Gastroesophageal sphincter (tissue), 3 donors: ENCODE results near the gene CEL.

Source experiments
- EP300 ChIP-seq: sonication (generic); formaldehyde crosslinking; IDR thresholded peaks from one replicate; pipeline ENCODE4 v1.6.1; 2017; ENCODE audit warnings: antibody characterized with exemption, mild to moderate bottlenecking
- POLR2A ChIP-seq, 2 donors: fragments of 450-650 bp; IDR thresholded peaks; one replicate each; pipeline ENCODE4 v1.6.1; 2017; ENCODE audit warnings: antibody characterized with exemption in 2 of 2, mild to moderate bottlenecking in 2 of 2, moderate library complexity in 1 of 2
- TF ChIP-seq, protein P1 (sequence below), 4 experiments: fragments of 200-600 bp in 2 of 4; fragments of 450-650 bp in 2 of 4; sonication (generic) in 1 of 4; IDR thresholded peaks; one replicate each; pipeline ENCODE4 v1.5.1; 2017 to 2019; ENCODE audit warnings: antibody characterized with exemption in 4 of 4, mild to moderate bottlenecking in 2 of 4, moderate library complexity in 2 of 4

DNA sequence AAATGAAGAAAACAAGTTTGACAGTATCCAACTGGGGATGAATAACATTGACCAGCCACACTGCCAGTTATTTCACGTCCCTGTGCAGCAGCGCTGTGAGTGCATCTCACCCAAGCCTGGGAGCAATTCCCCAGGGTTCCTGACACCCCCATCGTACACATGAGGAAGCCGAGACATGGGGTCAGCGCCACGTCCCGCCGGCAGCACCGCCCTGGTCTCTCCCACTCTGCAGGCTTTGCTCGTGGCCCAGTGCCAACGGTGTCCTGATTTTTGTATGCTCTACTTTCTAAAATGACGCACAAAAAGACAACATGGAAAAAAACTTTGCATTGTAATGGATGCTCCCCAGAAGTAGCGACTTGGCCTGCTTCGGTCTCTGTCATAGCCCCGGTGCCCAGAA is 16.6 kb upstream of the CEL start:
- TF ChIP-seq, protein P1, sequence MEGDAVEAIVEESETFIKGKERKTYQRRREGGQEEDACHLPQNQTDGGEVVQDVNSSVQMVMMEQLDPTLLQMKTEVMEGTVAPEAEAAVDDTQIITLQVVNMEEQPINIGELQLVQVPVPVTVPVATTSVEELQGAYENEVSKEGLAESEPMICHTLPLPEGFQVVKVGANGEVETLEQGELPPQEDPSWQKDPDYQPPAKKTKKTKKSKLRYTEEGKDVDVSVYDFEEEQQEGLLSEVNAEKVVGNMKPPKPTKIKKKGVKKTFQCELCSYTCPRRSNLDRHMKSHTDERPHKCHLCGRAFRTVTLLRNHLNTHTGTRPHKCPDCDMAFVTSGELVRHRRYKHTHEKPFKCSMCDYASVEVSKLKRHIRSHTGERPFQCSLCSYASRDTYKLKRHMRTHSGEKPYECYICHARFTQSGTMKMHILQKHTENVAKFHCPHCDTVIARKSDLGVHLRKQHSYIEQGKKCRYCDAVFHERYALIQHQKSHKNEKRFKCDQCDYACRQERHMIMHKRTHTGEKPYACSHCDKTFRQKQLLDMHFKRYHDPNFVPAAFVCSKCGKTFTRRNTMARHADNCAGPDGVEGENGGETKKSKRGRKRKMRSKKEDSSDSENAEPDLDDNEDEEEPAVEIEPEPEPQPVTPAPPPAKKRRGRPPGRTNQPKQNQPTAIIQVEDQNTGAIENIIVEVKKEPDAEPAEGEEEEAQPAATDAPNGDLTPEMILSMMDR (IDR thresholded peaks at IDR 0.05) = no peak
- TF ChIP-seq POLR2A (IDR thresholded peaks at IDR 0.05) (no peak), EP300 (no peak)
